K562 (cell line): Measurements from ENCODE around the gene WDR93. TPM values are rescaled to one million over a fixed set of nuclear protein-coding genes. Genes with fewer than 3 reads are reported as not detected.

Experiments
- ATAC-seq: fragments of 200-7000 bp; cut with Tn5 transposase; 3 replicates; pipeline ENCODE4 v1.9.1; 2020; ENCODE audit warnings: moderate library complexity
- BruUV-seq: library from RNA; stranded (reverse); fragments of 400-500 nt; replicated peaks from 2 replicates; lab custom pipeline; 2021; lab: Mats Ljungman, UMichigan
- CTCF ChIA-PET: fragments of 300-600 bp; formaldehyde crosslinking; extraction: SDS; loops from one replicate; lab custom pipeline; 2021; ENCODE audit warnings: low intra/inter-chr PET ratio; lab: Yijun Ruan, JAX
- POLR2A ChIA-PET: fragments of 300-600, 350-650 bp; sonication (Branson Sonifier 250); formaldehyde crosslinking; extraction: SDS; loops from one replicate; lab custom pipeline; 2021; ENCODE audit warnings: antibody characterized with exemption, inconsistent platforms; lab: Yijun Ruan, JAX
- DNase-seq, 4 experiments: peaks; one replicate each; pipeline versions ENCODE4 v3.0.0 to v3.0.0-alpha.2; 2011 to 2018; ENCODE audit warnings: low spot score in 3 of 4, mixed read lengths in 3 of 4; ENCODE audit errors: extremely low read depth in 1 of 4
- FAIRE-seq: peaks from 2 replicates; lab custom pipeline; 2011; peaks lifted over from hg19 to GRCh38; lab: Jason Lieb, UNC
- H2AFZ ChIP-seq: 2 replicates; pipeline ENCODE4 v1.6.0; 2011; ENCODE audit warnings: low read depth, low read length, control low read depth, inconsistent platforms
- H3K27ac ChIP-seq: fragments of 200-600 bp; 3 replicates; pipeline ENCODE4 v1.8.0; 2011; ENCODE audit warnings: low read depth, mild to moderate bottlenecking, control low read depth, inconsistent platforms, low read length, moderate library complexity, mixed read lengths; ENCODE audit errors: extremely low read depth
- H3K27me3 ChIP-seq, 2 experiments: fragments of 300-600 bp in 1 of 2; 2 replicates in 1 of 2; 3 replicates in 1 of 2; pipeline versions ENCODE4 v1.6.0 to v1.8.0; 2011; ENCODE audit warnings: inconsistent platforms in 2 of 2, low read length in 2 of 2, mild to moderate bottlenecking in 1 of 2, mixed read lengths in 1 of 2, moderate library complexity in 1 of 2; ENCODE audit not compliant: control insufficient read depth in 2 of 2, insufficient read depth in 2 of 2
- H3K36me3 ChIP-seq: fragments of 300-600 bp; 3 replicates; pipeline ENCODE4 v1.8.0; 2011; ENCODE audit warnings: mild to moderate bottlenecking, low read length, inconsistent platforms; ENCODE audit not compliant: control insufficient read depth, insufficient read depth
- H3K4me1 ChIP-seq, 2 experiments: fragments of 200-600 bp in 1 of 2; replicated peaks in 1 of 2; 2 replicates in 1 of 2; 3 replicates in 1 of 2; pipeline versions ENCODE4 v1.5.1 to v1.8.0; 2011; ENCODE audit warnings: inconsistent platforms in 2 of 2, low read length in 2 of 2, mild to moderate bottlenecking in 1 of 2, mixed read lengths in 1 of 2, moderate library complexity in 1 of 2; ENCODE audit not compliant: control insufficient read depth in 2 of 2, insufficient read depth in 2 of 2
- H3K4me2 ChIP-seq: 2 replicates; pipeline ENCODE4 v1.6.1; 2011; ENCODE audit warnings: low read length, control low read depth, inconsistent platforms, mixed read lengths; ENCODE audit not compliant: insufficient read depth
- H3K4me3 ChIP-seq: fragments of 200-600 bp; sonication (generic), shearing (Covaris generic); 2 replicates; pipeline ENCODE4 v1.5.1; 2016; ENCODE audit warnings: control low read depth, inconsistent platforms
- H3K79me2 ChIP-seq: fragments of 200-600 bp; 3 replicates; pipeline ENCODE4 v1.8.0; 2011; ENCODE audit warnings: low read length, inconsistent platforms; ENCODE audit not compliant: control insufficient read depth, insufficient read depth
- H3K9ac ChIP-seq, 2 experiments: 2 replicates each; pipeline versions ENCODE4 v1.6.0 to v1.6.1; 2011; ENCODE audit warnings: low read depth in 2 of 2, low read length in 2 of 2, control low read depth in 1 of 2, inconsistent platforms in 1 of 2, mild to moderate bottlenecking in 1 of 2, mixed read lengths in 1 of 2; ENCODE audit not compliant: insufficient read depth in 1 of 2
- H3K9me1 ChIP-seq: one replicate; pipeline ENCODE4 v1.6.0; 2011; ENCODE audit warnings: inconsistent platforms, mild to moderate bottlenecking, low read length, moderate library complexity; ENCODE audit not compliant: control insufficient read depth, insufficient read depth
- H3K9me3 ChIP-seq: replicated peaks from 2 replicates; pipeline ENCODE4 v1.5.1; 2011; ENCODE audit warnings: low read depth, low read length, inconsistent platforms; ENCODE audit not compliant: control insufficient read depth, insufficient read depth
- H4K20me1 ChIP-seq: replicated peaks from 2 replicates; pipeline ENCODE4 v1.6.1; 2011; ENCODE audit warnings: low read length, inconsistent platforms, mixed read lengths; ENCODE audit not compliant: control insufficient read depth, insufficient read depth
- ATF3 ChIP-seq, 2 experiments: fragments of 450-650 bp in 1 of 2; sonication (generic) in 1 of 2; formaldehyde crosslinking in 1 of 2; IDR thresholded peaks in 1 of 2; conservative IDR thresholded peaks in 1 of 2; 2 replicates each; pipeline versions ENCODE4 v1.6.1 to v1.8.1; 2016 to 2023; ENCODE audit warnings: mild to moderate bottlenecking in 2 of 2, moderate library complexity in 2 of 2, inconsistent platforms in 1 of 2, missing genetic modification reagents in 1 of 2
- BRD9 ChIP-seq: fragments of 450-650 bp; IDR thresholded peaks from 2 replicates; pipeline ENCODE4 v1.6.1; 2018; ENCODE audit warnings: low read depth; ENCODE audit not compliant: partially characterized antibody
- CAMTA2 ChIP-seq: fragments of 250-450 bp; sonication (Bioruptor Pico); conservative IDR thresholded peaks from 2 replicates; pipeline ENCODE4 v1.5.1; 2022
- CREM ChIP-seq: IDR thresholded peaks from 2 replicates; pipeline ENCODE4 v1.6.1; 2014; ENCODE audit warnings: antibody characterized with exemption, low read depth
- DIDO1 ChIP-seq: fragments of 450-650 bp; IDR thresholded peaks from 2 replicates; pipeline ENCODE4 v1.6.1; 2016; ENCODE audit warnings: low read depth, missing biosample characterization, missing genetic modification characterization
- ELF1 ChIP-seq: fragments of 200-800 bp; sonication (Bioruptor generic); IDR thresholded peaks from 2 replicates; pipeline ENCODE4 v1.6.1; 2016; ENCODE audit warnings: missing genetic modification characterization, missing compliant biosample characterization
- GABPA ChIP-seq: fragments of 200-800 bp; sonication (Bioruptor generic); conservative IDR thresholded peaks from 2 replicates; pipeline ENCODE4 v1.6.1; 2016; ENCODE audit warnings: low read depth, missing genetic modification characterization, missing compliant biosample characterization
- NR2C2 ChIP-seq, 2 experiments: fragments of 200-800 bp in 1 of 2; sonication (Bioruptor generic) in 1 of 2; sonication (generic) in 1 of 2; formaldehyde crosslinking in 1 of 2; IDR thresholded peaks; 2 replicates each; pipeline versions ENCODE4 v1.6.1 to v1.8.0; 2016 to 2022; ENCODE audit warnings: mild to moderate bottlenecking in 1 of 2, missing compliant biosample characterization in 1 of 2, missing genetic modification characterization in 1 of 2, missing genetic modification reagents in 1 of 2
- PYGO2 ChIP-seq: fragments of 450-650 bp; IDR thresholded peaks from 2 replicates; pipeline ENCODE4 v1.6.1; 2016; ENCODE audit warnings: mild to moderate bottlenecking, missing genetic modification characterization, moderate library complexity, missing compliant biosample characterization
- WGBS: fragments of 100-300 bp; shearing (Covaris generic); methylation state at CpG from one replicate; pipeline ENCODE4 v1.1.6; 2016; ENCODE audit warnings: low coverage, mixed read lengths; ENCODE audit not compliant: insufficient coverage; ENCODE audit errors: missing lambda C conversion rate; 5-methylcytosine and 5-hydroxymethylcytosine counted together
- in situ Hi-C: fragments of 300-500 bp; cut with MboI; formaldehyde crosslinking; loops from 4 replicates; pipeline ENCODE4 v1.15.0; 2018; ENCODE audit warnings: inconsistent platforms, mixed read lengths
- intact Hi-C: fragments of 100-400 bp; cut with micrococcal nuclease; formaldehyde crosslinking; loops from 2 replicates; pipeline ENCODE4 v1.14.2; 2022
- polyA plus RNA-seq, 8 experiments: library from polyadenylated mRNA; depleted of rRNA in 4 of 8; stranded (reverse) in 5 of 8; unstranded in 3 of 8; fragments of >200 nt; fragmentation: Nextera tagmentation in 2 of 8; fragmentation: Illumina TruSeq in 1 of 8; extraction: Ambion mirVana in 2 of 8; extraction: Trizol in 1 of 8; gene quantifications; 2 replicates each; pipeline versions ENCODE4 v1.2.1 to v1.2.3, GENCODE V29; 2011 to 2014; ENCODE audit warnings: inconsistent platforms in 1 of 8, missing spikeins in 1 of 8
- total RNA-seq, 7 experiments: library from RNA; depleted of rRNA in 6 of 7; stranded (reverse); fragments of >200 nt in 6 of 7; fragmentation: Illumina TruSeq in 2 of 7; extraction: Trizol in 2 of 7; gene quantifications; 2 replicates each; pipeline versions ENCODE4 v1.2.1 to v1.2.3, GENCODE V29; 2011 to 2021; ENCODE audit warnings: low replicate concordance in 1 of 7

WDR93 gene
- total and polyA plus RNA-seq, 9 of the 15 experiments (the other 6 are each of a cell fraction or from before 2014, with no cell fraction given): not detected

DNA sequence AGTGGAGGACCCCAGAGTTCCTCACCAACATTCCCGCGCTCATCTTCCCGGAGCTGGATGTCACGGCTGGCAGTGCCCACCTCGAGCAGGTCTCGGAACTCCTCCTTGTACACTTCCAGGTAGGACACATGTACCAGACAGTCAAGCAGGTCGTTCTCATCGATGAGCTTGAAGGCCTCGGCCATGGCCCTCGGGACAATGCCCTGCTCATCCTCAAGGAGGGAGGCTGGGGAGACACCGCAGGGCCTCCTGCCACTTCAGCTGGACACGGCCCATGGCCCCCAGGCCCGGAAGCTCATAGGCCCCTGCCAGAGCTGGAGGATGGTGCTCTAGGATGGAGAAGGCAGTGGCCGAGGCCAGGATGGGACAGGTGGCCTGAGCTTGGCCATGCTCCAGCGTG lies 40.9 kb upstream of the WDR93 start:
- Histone ChIP-seq H2AFZ (no peak overlapping the region), H3K9me1 (no peaks in the 10 kb centered on the region), H3K27ac (no peak overlapping the region), H3K4me1 (peaks cover 0 to 25% of the 10 kb centered on the region in 2 experiments; a peak in 2 of 5 replicates), H3K27me3 (peaks cover 3 to 19% of the 10 kb centered on the region in 2 experiments; a peak in 2 of 5 replicates), H3K4me3 (no peak overlapping the region), H3K79me2 (no peaks in the 10 kb centered on the region), H3K36me3 (no peaks in the 10 kb centered on the region), H3K4me2 (no peak overlapping the region), H3K9ac (no peak overlapping the region)
- in situ Hi-C loops: no loop called here
- intact Hi-C loops: no loop called here
- BruUV-seq: no TSS peak
- TF ChIP-seq PYGO2: no peak
- no peak for TF ChIP-seq ATF3 (IDR thresholded peaks at IDR 0.05)
- TF ChIP-seq ATF3 (CRISPR knock-in tag; conservative IDR thresholded peaks at IDR 0.05): no peak
- no peak for TF ChIP-seq CREM
- TF ChIP-seq, all 486 proteins: peak for 0
- WGBS: 17% methylated on average over 15 of the region's 15 CpGs
- no peak for DNase-seq
- no peaks in the 10 kb centered on the region for H3K9me3 ChIP-seq
- no peak for ATAC-seq
- FAIRE-seq: no peak
- ChIA-PET POLR2A (interaction anchor here (0.6 kb wide), 1 partner anchor 98 kb away, joined by 3 read pairs; no protein-coding TSS in a partner anchor), CTCF (no interaction called here)
- H4K20me1 ChIP-seq: no peaks in the 10 kb centered on the region

GRCh38 chr15:89652131-89652530 lies 38.5 kb upstream of the WDR93 start:
- ATAC-seq (no peak), DNase-seq (no peak), FAIRE-seq (no peak)
- Histone ChIP-seq H3K4me3 (no peak overlapping the region), H3K9ac (no peak overlapping the region), H3K4me2 (no peak overlapping the region), H3K9me3 (no peaks in the 10 kb centered on the region), H3K79me2 (no peaks in the 10 kb centered on the region), H3K9me1 (no peaks in the 10 kb centered on the region), H4K20me1 (no peaks in the 10 kb centered on the region), H3K4me1 (peaks cover 0 to 27% of the 10 kb centered on the region in 2 experiments; a peak in 4 of 5 replicates), H2AFZ (no peak overlapping the region), H3K36me3 (no peaks in the 10 kb centered on the region), H3K27me3 (peaks cover 5 to 35% of the 10 kb centered on the region in 2 experiments; a peak in 3 of 5 replicates), H3K27ac (no peak overlapping the region)
- CTCF ChIA-PET: no interaction called here
- 20% methylated on average over 7 of the region's 7 CpGs for WGBS
- intact Hi-C loops (no loop called here), in situ Hi-C loops (no loop called here)
- no TSS peak for BruUV-seq
- POLR2A ChIA-PET: interaction anchor here (1.4 kb wide), 1 partner anchor 21 kb away, joined by 3 read pairs; no protein-coding TSS in a partner anchor
- TF ChIP-seq BRD9 (no peak), DIDO1 (tag) (no peak), CAMTA2 (CRISPR knock-in tag) (no peak), NR2C2 (CRISPR knock-in tag; IDR thresholded peaks at IDR 0.05) (no peak), NR2C2 (tag; IDR thresholded peaks at IDR 0.05) (no peak), GABPA (tag) (no peak), ELF1 (tag) (no peak)
